Measurements from ENCODE around the gene MIA.
A peak's percentile ranks its signal among the peaks of the same experiment; 100 is the strongest.
"Not testable (repeated sequence)": the region's sequence is repeated elsewhere in the genome, so short reads cannot be mapped to it uniquely, and the experiment has no call there.

MIA gene

GRCh38 chr19:40774916-40775631 is at the start of gene MIA:
Gene MIA (plus strand): TSS chr19:40775521. CDS start chr19:40775543, 22 bp downstream.
- DNase-seq: no peak

- no peak for DNase-seq
Measured at GRCh38 chr19:40726279-40726678, 49.0 kb upstream of the MIA start.

- not testable (repeated sequence) for DNase-seq
Measured at GRCh38 chr19:40730065-40730464, 45.3 kb upstream of the MIA start.

- DNase-seq: not testable (repeated sequence)
Measured at GRCh38 chr19:40732304-40732703, 43.0 kb upstream of the MIA start.

- DNase-seq: no peak
Measured at GRCh38 chr19:40733149-40733548, 42.2 kb upstream of the MIA start.

GRCh38 chr19:40735013-40735771 is 40.1 kb upstream of the MIA start:
- no peak for DNase-seq

GRCh38 chr19:40736661-40737060 is 38.7 kb upstream of the MIA start:
- no peak for DNase-seq

GRCh38 chr19:40737102-40737644 is 38.1 kb upstream of the MIA start:
- no peak for DNase-seq

- no peak for DNase-seq
Measured at GRCh38 chr19:40739030-40739839, 36.1 kb upstream of the MIA start.

GRCh38 chr19:40739871-40740703 is 35.2 kb upstream of the MIA start:
- DNase-seq: no peak

- DNase-seq: no peak
Measured at GRCh38 chr19:40740747-40741146, 34.6 kb upstream of the MIA start.

GRCh38 chr19:40741527-40742390 is 33.6 kb upstream of the MIA start:
- DNase-seq: no peak

GRCh38 chr19:40742477-40742876 is 32.8 kb upstream of the MIA start:
- DNase-seq: peak; percentile 60

- peak; percentile 51 for DNase-seq
Measured at GRCh38 chr19:40742886-40743285, 32.4 kb upstream of the MIA start.

- no peak for DNase-seq
Measured at GRCh38 chr19:40743926-40744325, 31.4 kb upstream of the MIA start.

GRCh38 chr19:40744554-40745401 is 30.5 kb upstream of the MIA start:
- no peak for DNase-seq

GRCh38 chr19:40745402-40745780 is 29.9 kb upstream of the MIA start:
- DNase-seq: no peak

GRCh38 chr19:40747536-40747935 is 27.8 kb upstream of the MIA start:
- no peak for DNase-seq

- peak; percentile 99 for DNase-seq
Measured at GRCh38 chr19:40750058-40750873, 25.1 kb upstream of the MIA start, which contains the start of gene ACTMAP. Gene ACTMAP (minus strand): TSS chr19:40750477. CDS start chr19:40749803, 674 bp downstream.
